Measurements from ENCODE around the gene VKORC1.
"Not testable (repeated sequence)": the region's sequence is repeated elsewhere in the genome, so short reads cannot be mapped to it uniquely, and the experiment has no call there.

The VKORC1 gene

GRCh38 chr16:31094424-31095120 is at the start of gene VKORC1:
VKORC1 (minus strand) TSS chr16:31094797; CDS start chr16:31094729, 68 bp downstream.
- in situ Hi-C loops (cut with MboI; ENCODE audit: low sequenced_read_pairs): no loop called here

DNA sequence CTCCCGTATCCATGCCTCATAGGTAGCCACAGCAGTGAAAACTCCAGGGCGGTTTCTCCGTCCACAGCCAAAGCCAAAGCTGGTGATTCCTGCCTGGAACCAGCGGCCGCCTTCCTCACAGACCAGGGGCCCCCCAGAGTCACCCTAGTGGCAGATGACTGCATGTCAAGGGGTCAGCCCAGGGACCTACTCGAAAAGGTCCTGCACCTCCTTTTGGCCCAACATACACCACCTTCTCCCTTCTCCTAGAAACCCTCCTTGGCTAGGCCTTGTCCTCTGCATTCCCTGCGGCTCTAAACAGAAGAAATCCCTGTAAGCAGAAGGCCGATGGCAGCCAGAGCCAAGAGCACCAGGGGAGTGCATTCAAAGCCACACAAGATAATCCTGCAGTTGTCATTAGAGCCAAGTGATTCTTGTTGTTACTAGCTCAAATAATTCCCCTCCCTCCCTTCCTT is 49.1 kb upstream of the VKORC1 start:
- in situ Hi-C loops (cut with MboI; ENCODE audit: low sequenced_read_pairs): no loop called here

GRCh38 chr16:31143011-31143693 is 48.6 kb upstream of the VKORC1 start:
- in situ Hi-C loops (cut with MboI; ENCODE audit: low sequenced_read_pairs): no loop called here

DNA sequence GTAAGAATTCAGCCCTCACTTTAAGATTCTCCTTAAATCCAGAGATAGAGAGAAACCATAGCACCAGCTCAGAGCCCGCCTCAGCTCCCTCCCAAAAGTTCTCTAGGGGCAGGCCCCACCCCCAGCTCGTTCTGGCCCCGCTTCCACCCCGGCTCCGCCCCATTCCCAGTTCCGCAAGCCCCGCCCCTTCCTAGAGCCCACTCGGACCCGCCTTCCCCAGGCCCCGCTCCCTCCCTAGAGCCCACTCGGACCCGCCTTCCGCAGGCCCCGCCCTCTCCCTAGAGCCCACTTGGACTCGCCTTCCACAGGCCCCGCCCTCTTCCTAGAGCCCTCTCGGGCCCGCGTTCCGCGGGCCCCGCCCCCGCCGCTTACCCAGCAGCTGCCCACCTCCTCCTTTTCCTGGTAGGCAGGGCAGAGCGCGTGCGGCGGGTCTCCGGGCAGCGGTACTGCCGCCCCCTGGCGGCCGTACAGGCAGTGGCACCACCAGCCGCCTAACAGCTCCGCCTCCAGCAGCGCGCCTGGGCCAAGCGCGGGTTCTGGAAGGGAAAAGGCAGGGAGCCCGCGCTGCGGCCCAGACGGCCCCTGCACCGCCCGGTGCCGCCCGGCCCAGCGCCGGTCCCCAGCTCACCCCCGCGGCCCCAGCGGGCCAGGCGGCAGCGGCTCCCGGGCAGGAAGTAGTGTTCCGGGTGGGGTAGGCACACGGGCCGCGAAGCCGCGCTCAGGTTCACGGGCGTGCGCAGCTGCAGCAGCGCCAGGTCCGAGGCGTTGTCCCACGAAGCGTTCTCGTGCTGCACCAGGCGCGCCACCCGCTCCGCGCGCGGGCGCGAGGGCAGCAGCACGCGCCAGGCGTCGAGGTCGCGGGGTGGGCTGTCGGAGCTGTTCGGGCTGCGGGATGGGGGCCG is 47.8 kb upstream of the VKORC1 start:
- in situ Hi-C loops (cut with MboI; ENCODE audit: low sequenced_read_pairs): no loop called here

DNA sequence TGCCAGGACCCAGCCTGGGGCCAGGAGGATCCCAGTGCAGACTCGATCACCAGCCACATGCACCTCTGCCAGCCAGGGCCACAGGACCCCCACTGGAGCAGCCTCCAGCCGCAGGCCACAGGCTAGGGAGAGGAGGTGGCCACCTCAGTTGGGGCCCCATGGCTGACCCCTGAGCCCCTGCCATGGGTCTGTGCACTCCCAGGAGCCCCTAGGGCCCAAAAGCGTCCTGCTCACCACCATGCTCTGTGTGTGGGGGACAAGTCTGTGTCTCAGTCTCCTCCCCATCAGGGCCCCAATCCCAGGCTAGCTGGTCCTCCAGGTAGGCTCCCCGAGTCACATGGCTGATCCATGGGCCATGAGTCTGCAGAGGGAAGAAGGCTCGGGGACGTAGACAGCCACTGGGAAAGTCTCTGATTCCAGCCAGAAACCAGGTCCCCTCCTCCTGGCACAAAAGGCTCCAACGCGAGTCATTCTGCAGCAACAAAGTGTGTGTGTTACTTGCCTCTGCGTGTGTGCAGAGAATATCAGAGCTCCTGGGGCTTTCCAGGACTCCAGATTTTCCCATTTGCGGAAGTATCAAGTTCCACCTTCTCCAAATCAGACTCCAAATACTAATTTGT is 47.0 kb upstream of the VKORC1 start:
- in situ Hi-C loops (cut with MboI; ENCODE audit: low sequenced_read_pairs): no loop called here

DNA sequence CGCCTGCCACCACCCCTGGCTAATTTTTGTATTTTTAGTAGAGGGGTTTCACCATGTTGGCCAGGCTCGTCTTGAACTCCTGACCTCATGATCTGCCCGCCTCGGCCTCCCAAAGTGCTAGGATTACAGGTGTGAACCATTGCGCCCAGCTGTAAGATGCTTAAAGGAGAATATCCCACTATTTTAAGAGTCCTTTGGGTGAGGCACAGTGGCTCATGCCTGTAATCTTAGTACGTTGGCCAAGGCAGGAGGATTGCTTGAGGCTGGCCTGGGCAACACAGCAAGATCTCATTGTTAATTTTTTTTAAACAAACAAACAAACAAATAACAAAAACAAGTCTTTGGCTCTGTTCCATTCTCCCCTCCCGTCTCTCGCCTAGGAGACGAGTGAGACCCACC is 46.5 kb upstream of the VKORC1 start:
- in situ Hi-C loops (cut with MboI; ENCODE audit: low sequenced_read_pairs): not testable (repeated sequence)

- in situ Hi-C loops (cut with MboI; ENCODE audit: low sequenced_read_pairs): no loop called here
Measured at GRCh38 chr16:31138621-31139578, 44.3 kb upstream of the VKORC1 start.

GRCh38 chr16:31136822-31137499 is 42.4 kb upstream of the VKORC1 start:
- in situ Hi-C loops (cut with MboI; ENCODE audit: low sequenced_read_pairs): not testable (repeated sequence)

DNA sequence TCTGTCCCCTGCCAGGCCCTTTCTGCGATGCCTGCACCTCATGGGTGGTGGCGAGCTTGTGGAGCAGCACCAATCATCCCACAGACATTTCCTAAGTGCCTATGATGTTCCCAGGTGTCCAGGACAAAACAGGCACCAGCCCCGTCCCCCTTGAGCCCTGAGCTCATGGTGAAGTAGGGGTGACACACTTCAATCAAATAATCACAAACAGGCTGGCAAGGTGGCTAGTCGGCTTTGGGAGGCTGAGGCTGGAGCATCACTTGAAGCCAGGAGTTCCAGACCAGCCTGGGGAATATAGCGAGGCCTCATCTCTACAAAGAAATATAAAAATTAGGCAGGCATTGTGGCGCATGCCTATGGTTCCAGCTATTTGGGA is 41.7 kb upstream of the VKORC1 start:
- in situ Hi-C loops (cut with MboI; ENCODE audit: low sequenced_read_pairs): no loop called here

- in situ Hi-C loops (cut with MboI; ENCODE audit: low sequenced_read_pairs): no loop called here
Measured at GRCh38 chr16:31135535-31136286, 41.1 kb upstream of the VKORC1 start, which contains the start of gene PRSS8. PRSS8 (minus strand) TSS chr16:31135727; CDS start chr16:31135498, 229 bp downstream.

- in situ Hi-C loops (cut with MboI; ENCODE audit: low sequenced_read_pairs): no loop called here
Measured at GRCh38 chr16:31134625-31135534, 40.3 kb upstream of the VKORC1 start.

DNA sequence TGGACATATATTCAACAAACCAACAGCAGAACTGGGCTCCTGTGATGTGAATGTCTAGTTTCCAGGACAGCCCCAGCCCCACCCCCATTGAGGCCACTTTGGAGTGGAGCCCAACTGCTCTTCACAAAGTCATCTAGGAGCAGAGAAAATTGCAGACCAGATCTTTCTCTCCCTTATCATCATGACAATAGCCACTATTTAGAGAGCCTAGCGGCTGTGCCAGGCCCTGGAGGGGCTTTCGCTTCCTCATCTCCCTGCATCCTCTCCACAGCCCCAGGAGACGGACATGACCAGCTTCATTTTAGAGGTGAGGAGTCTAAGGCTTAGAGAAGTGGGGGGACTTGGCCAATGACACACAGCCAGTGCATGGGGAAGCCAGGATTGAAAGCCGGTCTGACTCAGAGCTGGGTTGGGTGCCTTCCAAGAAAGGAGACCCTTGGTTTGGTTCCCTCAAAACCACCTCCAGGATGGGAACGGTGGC is 39.5 kb upstream of the VKORC1 start:
- in situ Hi-C loops (cut with MboI; ENCODE audit: low sequenced_read_pairs): no loop called here

- in situ Hi-C loops (cut with MboI; ENCODE audit: low sequenced_read_pairs): no loop called here
Measured at GRCh38 chr16:31133046-31133501, 38.5 kb upstream of the VKORC1 start.

DNA sequence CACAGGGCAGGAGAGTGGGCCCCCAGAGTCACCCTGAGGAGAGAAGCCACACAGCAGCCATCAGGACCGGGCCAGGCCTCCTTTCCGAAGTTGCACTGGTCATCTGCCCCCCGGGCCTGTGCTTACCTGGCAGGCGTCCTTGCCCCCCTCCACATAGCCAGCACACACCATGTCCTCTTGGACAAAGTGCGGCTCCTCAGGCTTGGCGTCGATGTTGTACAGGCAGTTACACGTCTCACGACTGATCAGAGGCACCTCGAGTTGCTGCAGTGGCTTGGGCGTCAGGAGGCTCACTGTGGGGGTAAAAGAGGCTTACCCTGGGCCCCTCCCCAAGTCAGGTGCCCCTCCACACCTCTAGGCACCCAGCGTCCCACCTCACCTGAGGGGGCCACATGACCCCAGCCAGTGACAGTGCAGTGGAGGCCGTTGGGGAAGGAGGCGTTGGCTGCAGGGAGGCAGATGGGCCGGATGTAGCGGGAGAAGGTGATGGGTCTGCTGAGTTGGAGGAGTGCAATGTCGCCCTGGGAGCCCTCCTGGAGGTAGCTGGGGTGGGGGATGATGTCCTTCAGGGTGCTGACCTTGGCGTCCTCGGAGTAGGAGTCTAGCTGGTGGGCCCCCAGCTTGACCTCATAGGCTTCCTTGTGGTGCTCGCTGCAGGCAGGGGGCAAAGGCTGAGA is 37.8 kb upstream of the VKORC1 start:
- in situ Hi-C loops (cut with MboI; ENCODE audit: low sequenced_read_pairs): no loop called here

DNA sequence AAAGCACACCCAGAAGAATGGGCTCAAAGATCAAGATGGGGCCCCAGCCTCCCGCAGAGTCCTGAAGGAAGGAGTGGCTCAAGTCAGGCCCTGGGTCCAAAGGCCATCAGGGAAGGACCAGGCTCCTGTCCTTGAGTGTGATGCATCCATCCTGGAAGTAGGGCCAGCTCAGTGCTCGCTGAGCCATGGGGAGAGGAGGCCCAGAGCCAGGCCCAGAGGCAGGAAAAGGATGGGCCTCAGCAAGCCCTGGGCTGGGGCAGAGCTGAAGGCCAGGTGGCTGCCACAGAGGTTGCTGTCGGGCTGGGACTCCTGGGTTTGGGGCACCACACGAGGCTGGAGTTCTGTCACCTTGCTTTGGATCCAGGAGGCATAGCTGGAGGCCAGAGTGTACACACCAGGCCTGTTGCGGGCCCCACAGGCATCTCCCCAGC is 37.3 kb upstream of the VKORC1 start:
- in situ Hi-C loops (cut with MboI; ENCODE audit: low sequenced_read_pairs): no loop called here

DNA sequence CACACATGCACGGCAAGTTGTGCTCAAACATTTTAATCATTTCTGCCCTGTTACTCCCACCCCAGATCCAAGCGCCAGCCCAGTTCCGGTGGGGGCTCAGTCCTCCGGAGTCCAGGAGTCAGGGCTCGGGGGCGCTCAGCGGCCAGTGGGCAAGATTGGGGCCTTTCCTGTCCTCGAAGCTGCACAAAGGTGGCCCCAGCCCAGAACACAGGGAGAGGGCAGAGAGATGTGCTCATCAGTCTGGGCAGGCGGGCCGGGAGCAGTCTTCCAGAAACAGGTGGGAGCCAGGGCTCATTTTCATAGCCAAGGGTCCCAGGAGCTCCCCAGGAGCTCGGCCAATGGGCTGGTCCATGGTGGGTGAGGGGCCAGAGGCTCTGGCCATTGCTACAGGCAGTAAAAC is 36.8 kb upstream of the VKORC1 start:
- in situ Hi-C loops (cut with MboI; ENCODE audit: low sequenced_read_pairs): no loop called here

DNA sequence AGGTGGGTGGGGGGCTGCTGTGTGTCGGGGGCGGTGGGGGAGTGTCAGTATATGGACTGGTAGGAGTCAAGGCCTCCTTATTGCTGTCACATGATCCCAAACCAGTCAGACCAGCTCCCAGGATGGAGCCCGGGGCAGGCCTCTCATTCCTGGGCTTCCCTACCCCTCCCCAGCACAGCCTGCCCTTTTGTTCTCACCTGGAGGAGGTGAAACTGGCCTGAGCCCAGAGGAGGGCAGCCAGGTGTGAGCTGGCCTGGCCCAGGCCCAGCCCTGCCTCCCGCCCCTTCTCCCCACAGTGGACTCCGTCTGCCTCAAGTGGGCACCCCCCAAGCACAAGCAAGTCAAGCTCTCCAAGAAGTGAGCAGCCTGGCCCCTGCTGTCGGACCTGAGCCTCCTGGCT is 36.3 kb upstream of the VKORC1 start:
- in situ Hi-C loops (cut with MboI; ENCODE audit: low sequenced_read_pairs): no loop called here

Data from HL-60/S4 treated with phorbol 12-myristate 13-acetate at 8.2 ng/mL for 4 days and 3 days (cell line).